ENCODE results near the gene PPFIBP2. TPM values are rescaled to one million over a fixed set of nuclear protein-coding genes. Genes with fewer than 3 reads are reported as not detected.

PPFIBP2 gene
- total RNA-seq: 65.8 TPM

DNA sequence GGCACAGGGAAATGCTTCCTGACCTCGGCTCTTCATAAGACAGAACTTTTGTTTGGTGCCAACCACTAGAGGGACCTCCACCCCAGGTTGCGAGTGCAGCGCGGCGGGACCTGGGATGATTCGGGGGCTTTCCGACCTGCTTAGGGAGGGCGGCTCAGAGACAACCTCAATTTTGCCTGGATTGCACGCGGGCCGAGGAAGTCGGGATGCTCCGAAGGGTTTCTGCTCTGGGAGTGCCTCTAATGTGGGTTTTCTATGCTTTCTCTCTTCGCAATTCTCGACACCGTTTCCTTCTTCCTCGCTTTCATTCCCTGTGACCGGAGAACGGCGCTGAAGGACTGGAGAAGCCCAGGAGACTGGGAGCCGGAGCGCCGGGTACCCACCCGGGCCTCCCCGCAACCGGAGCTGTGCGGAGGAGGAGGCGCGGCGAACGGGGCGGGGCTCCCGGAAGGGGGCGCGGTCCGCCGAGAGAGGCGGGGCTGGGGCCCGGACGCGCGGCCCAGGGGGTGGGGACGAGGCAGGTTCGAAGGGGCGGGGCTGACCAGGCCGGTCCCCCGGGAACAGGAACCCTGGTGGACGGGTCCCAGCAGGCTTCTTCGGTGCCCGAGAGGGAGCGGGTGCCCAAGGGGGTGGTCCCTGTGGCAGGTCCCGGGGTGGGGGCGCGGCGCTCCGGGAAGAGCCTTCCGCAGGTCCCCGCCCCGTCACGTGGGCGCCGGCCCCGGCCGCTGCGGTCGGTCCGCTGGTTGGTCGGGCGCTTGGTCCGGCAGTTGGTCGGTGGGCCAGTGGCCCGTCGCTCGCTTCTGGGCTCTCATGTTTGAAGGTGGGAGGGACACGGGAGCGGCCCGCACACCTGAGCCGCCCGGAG is at the start of gene PPFIBP2:
Gene PPFIBP2, plus strand, starts transcription at position 766 of the 865 bp plus-strand sequence. CDS start 35,477 bp downstream, outside the sequence.
- Histone ChIP-seq H3K9ac (ENCODE audit: low read depth in 1 of 3, low read length in 3 of 3) (peak within 1 kb of the TSS; percentile 84 to 94 (median 93)), H3K4me3 (ENCODE audit: low read length in 3 of 3) (peak within 1 kb of the TSS; percentile 87 to 92 (median 91)), H3K4me1 (ENCODE audit: control insufficient read depth in 3 of 3, insufficient read depth in 3 of 3, low read length in 3 of 3) (peaks cover 25 to 52% (median 35%) of the 10 kb centered on the region in 3 donors), H3K36me3 (ENCODE audit: control insufficient read depth in 3 of 3, insufficient read depth in 3 of 3, low read length in 3 of 3) (no peaks in the 10 kb centered on the region), H3K27ac (ENCODE audit: low read depth, low read length) (peak within 1 kb of the TSS; percentile 97), H3K9me3 (ENCODE audit: control insufficient read depth in 3 of 3, low read length in 3 of 3) (no peaks in the 10 kb centered on the region), H3K27me3 (ENCODE audit: control insufficient read depth in 3 of 3, insufficient read depth in 3 of 3, low read length in 3 of 3) (no peaks in the 10 kb centered on the region)

DNA sequence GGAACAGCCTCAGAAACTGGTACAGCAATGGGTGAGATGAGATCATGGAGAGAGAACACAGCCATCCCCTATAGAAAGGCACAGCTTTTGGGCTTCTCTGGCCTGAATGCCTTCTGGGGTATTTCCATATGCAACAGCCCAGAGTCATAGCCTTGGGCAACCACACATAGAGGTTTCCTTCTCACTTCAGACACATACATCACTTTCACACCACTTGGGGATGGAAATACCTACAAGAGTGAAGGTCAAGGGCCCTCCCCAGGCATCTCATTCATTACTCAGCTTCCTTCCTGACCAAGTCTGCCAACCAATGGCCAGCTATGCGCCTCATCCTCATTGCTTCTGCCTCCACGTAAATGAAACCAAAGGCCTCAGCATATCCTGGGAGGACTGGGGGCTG is 46.1 kb upstream of the PPFIBP2 start:
- H3K9ac ChIP-seq (ENCODE audit: low read depth in 1 of 3, low read length in 3 of 3): no peak overlapping the region
- no peaks in the 10 kb centered on the region for H3K27me3 ChIP-seq (ENCODE audit: control insufficient read depth in 3 of 3, insufficient read depth in 3 of 3, low read length in 3 of 3)
- H3K36me3 ChIP-seq (ENCODE audit: control insufficient read depth in 3 of 3, insufficient read depth in 3 of 3, low read length in 3 of 3): peaks cover 0 to 2% (median 0%) of the 10 kb centered on the region in 3 donors
- no peak overlapping the region for H3K27ac ChIP-seq (ENCODE audit: low read depth, low read length)
- H3K4me1 ChIP-seq (ENCODE audit: control insufficient read depth in 3 of 3, insufficient read depth in 3 of 3, low read length in 3 of 3): no peaks in the 10 kb centered on the region
- no peaks in the 10 kb centered on the region for H3K9me3 ChIP-seq (ENCODE audit: control insufficient read depth in 3 of 3, low read length in 3 of 3)
- H3K4me3 ChIP-seq (ENCODE audit: low read length in 3 of 3): no peak overlapping the region

- no peak overlapping the region for H3K4me3 ChIP-seq (ENCODE audit: low read length in 3 of 3)
- H3K4me1 ChIP-seq (ENCODE audit: control insufficient read depth in 3 of 3, insufficient read depth in 3 of 3, low read length in 3 of 3): peaks cover 5 to 11% (median 10%) of the 10 kb centered on the region in 3 donors
- H3K27me3 ChIP-seq (ENCODE audit: control insufficient read depth in 3 of 3, insufficient read depth in 3 of 3, low read length in 3 of 3): no peaks in the 10 kb centered on the region
- peaks cover 0 to 2% (median 0%) of the 10 kb centered on the region in 3 donors for H3K36me3 ChIP-seq (ENCODE audit: control insufficient read depth in 3 of 3, insufficient read depth in 3 of 3, low read length in 3 of 3)
- H3K27ac ChIP-seq (ENCODE audit: low read depth, low read length): no peak overlapping the region
- no peak overlapping the region for H3K9ac ChIP-seq (ENCODE audit: low read depth in 1 of 3, low read length in 3 of 3)
- no peaks in the 10 kb centered on the region for H3K9me3 ChIP-seq (ENCODE audit: control insufficient read depth in 3 of 3, low read length in 3 of 3)
Observed at GRCh38 chr11:7469351-7469865, 44.4 kb upstream of the PPFIBP2 start.

DNA sequence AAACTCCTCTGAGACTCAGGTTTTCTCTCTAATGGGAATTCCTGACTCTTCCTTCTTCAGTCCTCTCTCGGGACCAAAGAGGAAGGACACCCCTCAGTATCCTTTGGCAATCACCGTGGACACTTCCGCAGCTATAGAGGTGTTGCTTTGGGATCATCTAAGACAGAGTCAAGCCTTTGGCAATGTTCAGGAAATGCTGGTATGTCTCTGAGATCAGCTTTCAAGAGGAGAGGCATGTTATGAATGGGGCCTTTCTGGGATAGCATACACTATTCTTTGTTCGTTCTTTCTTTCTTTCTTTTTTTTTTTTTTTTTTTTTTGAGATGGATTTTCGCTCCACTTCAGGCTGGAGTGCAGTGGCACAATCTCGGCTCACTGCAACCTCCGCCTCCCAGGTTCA is 42.7 kb upstream of the PPFIBP2 start:
- no peaks in the 10 kb centered on the region for H3K27me3 ChIP-seq (ENCODE audit: control insufficient read depth in 3 of 3, insufficient read depth in 3 of 3, low read length in 3 of 3)
- H3K9me3 ChIP-seq (ENCODE audit: control insufficient read depth in 3 of 3, low read length in 3 of 3): no peaks in the 10 kb centered on the region
- H3K36me3 ChIP-seq (ENCODE audit: control insufficient read depth in 3 of 3, insufficient read depth in 3 of 3, low read length in 3 of 3): peaks cover 0 to 2% (median 0%) of the 10 kb centered on the region in 3 donors
- H3K4me1 ChIP-seq (ENCODE audit: control insufficient read depth in 3 of 3, insufficient read depth in 3 of 3, low read length in 3 of 3): peaks cover 5 to 13% (median 10%) of the 10 kb centered on the region in 3 donors
- no peak overlapping the region for H3K27ac ChIP-seq (ENCODE audit: low read depth, low read length)
- no peak overlapping the region for H3K4me3 ChIP-seq (ENCODE audit: low read length in 3 of 3)
- H3K9ac ChIP-seq (ENCODE audit: low read depth in 1 of 3, low read length in 3 of 3): no peak overlapping the region

- H3K4me1 ChIP-seq (ENCODE audit: control insufficient read depth in 3 of 3, insufficient read depth in 3 of 3, low read length in 3 of 3): peaks cover 5 to 13% (median 10%) of the 10 kb centered on the region in 3 donors
- no peak overlapping the region for H3K27ac ChIP-seq (ENCODE audit: low read depth, low read length)
- H3K27me3 ChIP-seq (ENCODE audit: control insufficient read depth in 3 of 3, insufficient read depth in 3 of 3, low read length in 3 of 3): no peaks in the 10 kb centered on the region
- H3K9me3 ChIP-seq (ENCODE audit: control insufficient read depth in 3 of 3, low read length in 3 of 3): no peaks in the 10 kb centered on the region
- H3K4me3 ChIP-seq (ENCODE audit: low read length in 3 of 3): no peak overlapping the region
- H3K36me3 ChIP-seq (ENCODE audit: control insufficient read depth in 3 of 3, insufficient read depth in 3 of 3, low read length in 3 of 3): no peaks in the 10 kb centered on the region
- no peak overlapping the region for H3K9ac ChIP-seq (ENCODE audit: low read depth in 1 of 3, low read length in 3 of 3)
Observed at GRCh38 chr11:7473717-7474116, 40.1 kb upstream of the PPFIBP2 start.

DNA sequence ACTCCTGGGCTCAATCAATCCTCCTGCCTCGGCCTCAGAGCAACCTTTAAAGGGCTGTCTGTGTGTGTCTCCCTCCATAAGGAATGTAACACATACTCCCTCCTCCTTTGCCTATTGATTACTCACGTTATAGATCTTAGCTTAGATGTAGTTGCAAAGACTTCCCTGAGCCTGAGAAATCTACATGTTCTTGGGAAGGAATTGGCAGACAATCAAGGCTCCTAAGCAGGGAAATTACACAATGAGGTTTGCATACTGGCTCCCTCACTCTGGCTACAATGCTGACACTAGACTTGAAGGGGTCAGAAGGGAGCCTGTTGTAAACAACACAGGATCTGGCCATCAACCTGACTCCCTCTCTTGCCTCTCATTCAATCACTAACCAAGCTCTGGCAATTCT is 33.7 kb upstream of the PPFIBP2 start:
- no peaks in the 10 kb centered on the region for H3K4me1 ChIP-seq (ENCODE audit: control insufficient read depth in 3 of 3, insufficient read depth in 3 of 3, low read length in 3 of 3)
- no peaks in the 10 kb centered on the region for H3K36me3 ChIP-seq (ENCODE audit: control insufficient read depth in 3 of 3, insufficient read depth in 3 of 3, low read length in 3 of 3)
- H3K27me3 ChIP-seq (ENCODE audit: control insufficient read depth in 3 of 3, insufficient read depth in 3 of 3, low read length in 3 of 3): no peaks in the 10 kb centered on the region
- H3K9me3 ChIP-seq (ENCODE audit: control insufficient read depth in 3 of 3, low read length in 3 of 3): no peaks in the 10 kb centered on the region
- H3K4me3 ChIP-seq (ENCODE audit: low read length in 3 of 3): no peak overlapping the region
- no peak overlapping the region for H3K9ac ChIP-seq (ENCODE audit: low read depth in 1 of 3, low read length in 3 of 3)
- H3K27ac ChIP-seq (ENCODE audit: low read depth, low read length): no peak overlapping the region

GRCh38 chr11:7484131-7484530 is 29.7 kb upstream of the PPFIBP2 start:
- H3K9ac ChIP-seq (ENCODE audit: low read depth in 1 of 3, low read length in 3 of 3): no peak overlapping the region
- no peaks in the 10 kb centered on the region for H3K27me3 ChIP-seq (ENCODE audit: control insufficient read depth in 3 of 3, insufficient read depth in 3 of 3, low read length in 3 of 3)
- H3K9me3 ChIP-seq (ENCODE audit: control insufficient read depth in 3 of 3, low read length in 3 of 3): no peaks in the 10 kb centered on the region
- H3K27ac ChIP-seq (ENCODE audit: low read depth, low read length): no peak overlapping the region
- peaks cover 0 to 2% (median 0%) of the 10 kb centered on the region in 3 donors for H3K36me3 ChIP-seq (ENCODE audit: control insufficient read depth in 3 of 3, insufficient read depth in 3 of 3, low read length in 3 of 3)
- H3K4me3 ChIP-seq (ENCODE audit: low read length in 3 of 3): no peak overlapping the region
- peaks cover 0 to 3% (median 0%) of the 10 kb centered on the region in 3 donors for H3K4me1 ChIP-seq (ENCODE audit: control insufficient read depth in 3 of 3, insufficient read depth in 3 of 3, low read length in 3 of 3)

GRCh38 chr11:7484645-7485044 is 29.2 kb upstream of the PPFIBP2 start:
- H3K9ac ChIP-seq (ENCODE audit: low read depth in 1 of 3, low read length in 3 of 3): no peak overlapping the region
- H3K27ac ChIP-seq (ENCODE audit: low read depth, low read length): no peak overlapping the region
- peak overlapping the region in 1 of 3 donors; percentile 33 for H3K4me3 ChIP-seq (ENCODE audit: low read length in 3 of 3)
- H3K27me3 ChIP-seq (ENCODE audit: control insufficient read depth in 3 of 3, insufficient read depth in 3 of 3, low read length in 3 of 3): no peaks in the 10 kb centered on the region
- H3K4me1 ChIP-seq (ENCODE audit: control insufficient read depth in 3 of 3, insufficient read depth in 3 of 3, low read length in 3 of 3): peaks cover 0 to 3% (median 0%) of the 10 kb centered on the region in 3 donors
- no peaks in the 10 kb centered on the region for H3K9me3 ChIP-seq (ENCODE audit: control insufficient read depth in 3 of 3, low read length in 3 of 3)
- H3K36me3 ChIP-seq (ENCODE audit: control insufficient read depth in 3 of 3, insufficient read depth in 3 of 3, low read length in 3 of 3): peaks cover 0 to 2% (median 0%) of the 10 kb centered on the region in 3 donors

DNA sequence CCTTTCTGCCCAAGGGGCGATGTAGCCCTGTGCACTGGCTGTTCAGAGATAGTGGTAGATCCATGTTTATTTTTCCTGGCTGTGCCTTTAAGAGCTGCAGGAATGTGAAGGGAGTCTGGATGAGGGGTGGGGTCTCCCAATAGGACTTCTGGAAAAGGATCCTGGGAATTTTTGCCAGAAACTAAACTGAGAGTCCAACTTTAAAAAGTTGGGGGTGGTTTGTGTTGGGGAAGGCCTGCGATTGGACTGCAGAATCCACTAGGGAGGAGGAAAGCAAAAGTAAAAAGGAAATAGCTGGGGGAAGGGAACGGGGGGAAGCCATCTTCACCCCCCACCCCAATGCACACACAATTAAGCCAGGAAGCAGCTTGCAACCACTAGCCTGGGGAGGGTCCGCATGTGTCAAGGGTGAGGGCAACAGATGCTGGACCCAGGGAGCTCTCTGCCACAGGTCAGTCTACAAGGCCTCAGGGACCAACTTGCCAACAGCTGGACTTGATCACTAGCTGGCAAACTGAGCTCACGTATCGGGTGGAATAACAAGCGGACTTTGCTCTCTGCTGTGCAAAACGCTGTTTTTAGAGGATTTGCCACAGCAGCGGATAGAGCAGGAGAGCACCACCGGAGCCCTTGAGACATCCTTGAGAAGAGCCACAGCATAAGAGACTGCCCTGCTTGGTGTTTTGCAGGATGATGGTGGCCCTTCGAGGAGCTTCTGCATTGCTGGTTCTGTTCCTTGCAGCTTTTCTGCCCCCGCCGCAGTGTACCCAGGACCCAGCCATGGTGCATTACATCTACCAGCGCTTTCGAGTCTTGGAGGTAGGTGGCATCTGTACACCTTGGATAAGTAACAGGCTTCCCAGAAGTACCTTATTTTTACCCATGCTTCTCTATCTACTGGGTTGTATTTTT is 28.4 kb upstream of the PPFIBP2 start, which contains the start of gene OLFML1:
Gene OLFML1, plus strand, starts transcription at position 321 of the 912 bp plus-strand sequence. Its CDS starts 370 bp downstream, at position 691.
- peaks cover 0 to 3% (median 0%) of the 10 kb centered on the region in 3 donors for H3K4me1 ChIP-seq (ENCODE audit: control insufficient read depth in 3 of 3, insufficient read depth in 3 of 3, low read length in 3 of 3)
- H3K4me3 ChIP-seq (ENCODE audit: low read length in 3 of 3): peak within 1 kb of the TSS; percentile 55 to 78 (median 71)
- peaks cover 0 to 2% (median 0%) of the 10 kb centered on the region in 3 donors for H3K36me3 ChIP-seq (ENCODE audit: control insufficient read depth in 3 of 3, insufficient read depth in 3 of 3, low read length in 3 of 3)
- H3K9ac ChIP-seq (ENCODE audit: low read depth in 1 of 3, low read length in 3 of 3): peak within 1 kb of the TSS in 2 of 3 donors; percentile 35 to 65
- H3K27ac ChIP-seq (ENCODE audit: low read depth, low read length): no peak within 1 kb of the TSS
- H3K9me3 ChIP-seq (ENCODE audit: control insufficient read depth in 3 of 3, low read length in 3 of 3): no peaks in the 10 kb centered on the region
- H3K27me3 ChIP-seq (ENCODE audit: control insufficient read depth in 3 of 3, insufficient read depth in 3 of 3, low read length in 3 of 3): no peaks in the 10 kb centered on the region
